Uterus (tissue), 2 donors: ENCODE measurements around the gene PRKAA2.

Experiments
- POLR2A ChIP-seq, 2 donors: fragments of 450-650 bp; IDR thresholded peaks; one replicate each; pipeline ENCODE4 v1.6.1; 2016; ENCODE audit warnings: antibody characterized with exemption in 2 of 2, mild to moderate bottlenecking in 1 of 2, moderate library complexity in 1 of 2
- TF ChIP-seq, protein P1 (sequence below), 4 experiments: fragments of 200-600 bp in 2 of 4; fragments of 450-650 bp in 2 of 4; sonication (generic) in 2 of 4; IDR thresholded peaks; one replicate each; pipeline ENCODE4 v1.5.1; 2016 to 2019; ENCODE audit warnings: antibody characterized with exemption in 4 of 4, mild to moderate bottlenecking in 2 of 4, moderate library complexity in 1 of 4

DNA sequence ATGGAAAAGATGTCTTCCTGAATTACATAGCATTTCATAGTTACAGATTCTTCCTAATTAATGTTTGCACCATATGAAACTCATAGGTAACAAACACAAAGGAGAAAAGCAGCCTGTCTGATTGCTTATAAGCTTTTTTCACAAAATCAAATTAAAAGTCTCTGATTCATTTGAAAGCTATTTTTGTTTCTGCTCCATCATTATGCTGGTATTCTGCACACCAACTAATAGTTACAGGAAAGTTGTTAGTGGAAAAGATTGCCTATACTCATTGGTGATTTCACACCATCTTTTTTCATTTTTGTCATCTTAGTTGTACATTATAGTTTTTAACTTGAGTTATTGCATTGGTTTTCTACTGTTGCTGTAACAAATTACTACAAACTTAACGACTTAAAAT is 70.0 kb downstream of the PRKAA2 start:
- TF ChIP-seq, protein P1, sequence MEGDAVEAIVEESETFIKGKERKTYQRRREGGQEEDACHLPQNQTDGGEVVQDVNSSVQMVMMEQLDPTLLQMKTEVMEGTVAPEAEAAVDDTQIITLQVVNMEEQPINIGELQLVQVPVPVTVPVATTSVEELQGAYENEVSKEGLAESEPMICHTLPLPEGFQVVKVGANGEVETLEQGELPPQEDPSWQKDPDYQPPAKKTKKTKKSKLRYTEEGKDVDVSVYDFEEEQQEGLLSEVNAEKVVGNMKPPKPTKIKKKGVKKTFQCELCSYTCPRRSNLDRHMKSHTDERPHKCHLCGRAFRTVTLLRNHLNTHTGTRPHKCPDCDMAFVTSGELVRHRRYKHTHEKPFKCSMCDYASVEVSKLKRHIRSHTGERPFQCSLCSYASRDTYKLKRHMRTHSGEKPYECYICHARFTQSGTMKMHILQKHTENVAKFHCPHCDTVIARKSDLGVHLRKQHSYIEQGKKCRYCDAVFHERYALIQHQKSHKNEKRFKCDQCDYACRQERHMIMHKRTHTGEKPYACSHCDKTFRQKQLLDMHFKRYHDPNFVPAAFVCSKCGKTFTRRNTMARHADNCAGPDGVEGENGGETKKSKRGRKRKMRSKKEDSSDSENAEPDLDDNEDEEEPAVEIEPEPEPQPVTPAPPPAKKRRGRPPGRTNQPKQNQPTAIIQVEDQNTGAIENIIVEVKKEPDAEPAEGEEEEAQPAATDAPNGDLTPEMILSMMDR (IDR thresholded peaks at IDR 0.05) = no peak
- no peak for TF ChIP-seq POLR2A (IDR thresholded peaks at IDR 0.05)
